Measurements from ENCODE around the gene PTCHD4. TPM values are rescaled to one million over a fixed set of nuclear protein-coding genes. Genes with fewer than 3 reads are reported as not detected.
"Not testable (repeated sequence)": the region's sequence is repeated elsewhere in the genome, so short reads cannot be mapped to it uniquely, and the experiment has no call there.

Gene PTCHD4
- total and polyA plus RNA-seq, 2 experiments from 2014 or later: 0.76 to 1.2 TPM

- H3K4me1 ChIP-seq (ENCODE audit: insufficient read depth): 0 out of 2 replicates have a peak, but pooled peaks cover 7% of the 10 kb centered on the region
- in situ Hi-C loops (cut with MboI): no loop called here
- H3K9me3 ChIP-seq (ENCODE audit: low read depth): no peaks in the 10 kb centered on the region
- H4K20me1 ChIP-seq (ENCODE audit: insufficient read depth): no peaks in the 10 kb centered on the region
- no peak overlapping the region for H3K4me3 ChIP-seq
- no peak overlapping the region for H3K4me2 ChIP-seq (ENCODE audit: unreplicated experiment)
- H3K9me2 ChIP-seq (ENCODE audit: insufficient read depth): no peaks in the 10 kb centered on the region
- H3K36me3 ChIP-seq (ENCODE audit: low read depth): no peaks in the 10 kb centered on the region
- 0 to 4% methylated on average over 2 of the region's 2 CpGs for WGBS, 2 experiments (ENCODE audit: low coverage in 1 of 2, low lambda C conversion rate in 2 of 2, missing lambda C conversion rate in 2 of 2)
- TF ChIP-seq EZH2 (IDR thresholded peaks at IDR 0.05; ENCODE audit: insufficient read depth, poor library complexity, severe bottlenecking) (no peak), EZH2phosphoT487 (IDR thresholded peaks at IDR 0.05; ENCODE audit: insufficient read depth, low read depth) (no peak)
- H3K27me3 ChIP-seq (replicated peaks; ENCODE audit: insufficient read depth): no peaks in the 10 kb centered on the region
- H3K79me2 ChIP-seq (ENCODE audit: insufficient read depth): no peaks in the 10 kb centered on the region
- DNase-seq: no peak
- no peaks in the 10 kb centered on the region for H3F3A ChIP-seq (ENCODE audit: insufficient read depth)
- no peak overlapping the region for H3K27ac ChIP-seq
- H3K9ac ChIP-seq: no peak overlapping the region
- no peak overlapping the region; the same call in 1 of the 2 replicates for H2AFZ ChIP-seq
These were observed 23.2 kb upstream of the PTCHD4 start for GRCh38 chr6:48134246-48134645.

DNA sequence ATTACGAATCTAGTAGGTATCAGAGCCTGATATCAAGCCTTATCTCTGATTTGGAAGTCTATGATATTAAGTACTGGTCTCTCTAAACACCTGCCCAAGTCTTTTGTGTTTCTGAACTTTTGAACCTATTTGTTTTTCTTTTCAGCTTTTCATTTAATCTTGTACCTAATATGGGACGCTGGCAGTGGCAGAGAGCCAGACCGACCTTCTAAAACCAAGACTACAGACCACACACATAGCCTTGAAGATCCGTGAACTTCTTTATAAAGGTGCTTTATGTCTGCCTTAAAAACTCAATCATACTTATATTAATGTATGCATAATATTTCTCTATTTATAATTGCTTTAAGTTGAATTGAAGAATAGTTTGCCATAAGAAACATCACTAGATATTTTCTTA lies 12.6 kb upstream of the PTCHD4 start:
- H3K9me3 ChIP-seq (ENCODE audit: low read depth): no peaks in the 10 kb centered on the region
- no peak overlapping the region for H2AFZ ChIP-seq
- H3K4me2 ChIP-seq (ENCODE audit: unreplicated experiment): no peak overlapping the region
- in situ Hi-C loops (cut with MboI): no loop called here
- no peak overlapping the region for H3K9ac ChIP-seq
- no peaks in the 10 kb centered on the region for H3K4me1 ChIP-seq (ENCODE audit: insufficient read depth)
- H3K27ac ChIP-seq: no peak overlapping the region
- DNase-seq: no peak
- no peak overlapping the region for H3K4me3 ChIP-seq
- no peaks in the 10 kb centered on the region for H3K9me2 ChIP-seq (ENCODE audit: insufficient read depth)
- no peaks in the 10 kb centered on the region for H3F3A ChIP-seq (ENCODE audit: insufficient read depth)
- H3K27me3 ChIP-seq (replicated peaks; ENCODE audit: insufficient read depth): 0 out of 2 replicates have a peak, but pooled peaks cover 3% of the 10 kb centered on the region
- 20 to 24% methylated on average over 4 of the region's 4 CpGs for WGBS, 2 experiments (ENCODE audit: low coverage in 1 of 2, low lambda C conversion rate in 2 of 2, missing lambda C conversion rate in 2 of 2)
- TF ChIP-seq EZH2 (IDR thresholded peaks at IDR 0.05; ENCODE audit: insufficient read depth, poor library complexity, severe bottlenecking) (no peak), EZH2phosphoT487 (IDR thresholded peaks at IDR 0.05; ENCODE audit: insufficient read depth, low read depth) (no peak)
- no peaks in the 10 kb centered on the region for H4K20me1 ChIP-seq (ENCODE audit: insufficient read depth)
- H3K36me3 ChIP-seq (ENCODE audit: low read depth): no peaks in the 10 kb centered on the region
- no peaks in the 10 kb centered on the region for H3K79me2 ChIP-seq (ENCODE audit: insufficient read depth)

DNA sequence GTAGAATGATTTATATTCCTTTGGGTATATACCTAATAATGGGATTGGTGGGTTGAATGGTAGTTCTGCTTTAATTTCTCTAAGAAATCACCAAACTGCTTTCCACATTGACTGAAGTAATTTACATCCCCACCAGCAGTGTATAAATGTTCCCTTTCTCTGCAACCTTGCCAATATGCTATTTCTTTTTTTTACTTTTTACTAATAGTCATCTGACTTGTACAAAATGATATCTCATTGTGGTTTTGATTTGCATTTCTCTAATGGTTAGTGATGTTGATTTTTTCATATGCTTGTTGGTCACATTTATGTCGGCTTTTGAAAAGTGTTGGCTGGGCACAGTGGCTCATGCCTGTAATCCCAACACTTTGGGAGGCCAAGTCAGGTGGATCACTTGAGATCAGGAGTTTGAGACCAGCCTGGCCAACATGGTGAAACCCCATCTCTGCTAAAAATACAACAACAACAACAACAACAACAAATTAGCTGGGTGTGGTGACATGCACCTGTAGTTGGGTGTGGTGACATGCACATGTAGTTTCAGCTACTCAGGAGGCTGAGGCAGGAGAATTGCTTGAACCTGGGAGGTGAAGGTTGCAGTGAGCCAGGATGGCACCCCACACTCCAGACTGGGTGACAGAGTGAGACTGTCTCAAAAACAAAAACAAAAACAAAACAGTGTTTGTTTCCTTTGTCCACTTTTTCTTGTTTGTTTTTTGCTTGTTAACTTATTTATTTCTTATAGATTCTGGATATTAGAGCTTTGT lies 11.2 kb upstream of the PTCHD4 start:
- H3K27me3 ChIP-seq (replicated peaks; ENCODE audit: insufficient read depth); H3K27ac ChIP-seq; H3K9me3 ChIP-seq (ENCODE audit: low read depth); H2AFZ ChIP-seq; H3K4me2 ChIP-seq (ENCODE audit: unreplicated experiment); DNase-seq; H3F3A ChIP-seq (ENCODE audit: insufficient read depth); H4K20me1 ChIP-seq (ENCODE audit: insufficient read depth); H3K9me2 ChIP-seq (ENCODE audit: insufficient read depth); H3K9ac ChIP-seq; H3K36me3 ChIP-seq (ENCODE audit: low read depth); H3K4me3 ChIP-seq; H3K4me1 ChIP-seq (ENCODE audit: insufficient read depth); in situ Hi-C loops (cut with MboI); H3K79me2 ChIP-seq (ENCODE audit: insufficient read depth): not testable (repeated sequence)
- WGBS, 2 experiments (ENCODE audit: low coverage in 1 of 2, low lambda C conversion rate in 2 of 2, missing lambda C conversion rate in 2 of 2): 10 to 14% methylated on average over 1 of the region's 1 CpG

- in situ Hi-C loops (cut with MboI): no loop called here
- no peaks in the 10 kb centered on the region for H3K27me3 ChIP-seq (replicated peaks; ENCODE audit: insufficient read depth)
- H2AFZ ChIP-seq: no peak overlapping the region
- 18 to 19% methylated on average over 3 of the region's 3 CpGs for WGBS, 2 experiments (ENCODE audit: low coverage in 1 of 2, low lambda C conversion rate in 2 of 2, missing lambda C conversion rate in 2 of 2)
- no peak overlapping the region for H3K4me3 ChIP-seq
- H3K79me2 ChIP-seq (ENCODE audit: insufficient read depth): no peaks in the 10 kb centered on the region
- H3K9me2 ChIP-seq (ENCODE audit: insufficient read depth): no peaks in the 10 kb centered on the region
- no peaks in the 10 kb centered on the region for H3K4me1 ChIP-seq (ENCODE audit: insufficient read depth)
- no peak overlapping the region for H3K27ac ChIP-seq
- TF ChIP-seq EZH2phosphoT487 (IDR thresholded peaks at IDR 0.05; ENCODE audit: insufficient read depth, low read depth) (no peak), EZH2 (IDR thresholded peaks at IDR 0.05; ENCODE audit: insufficient read depth, poor library complexity, severe bottlenecking) (no peak)
- no peak overlapping the region for H3K4me2 ChIP-seq (ENCODE audit: unreplicated experiment)
- DNase-seq: no peak
- no peaks in the 10 kb centered on the region for H3K36me3 ChIP-seq (ENCODE audit: low read depth)
- H4K20me1 ChIP-seq (ENCODE audit: insufficient read depth): no peaks in the 10 kb centered on the region
- no peaks in the 10 kb centered on the region for H3F3A ChIP-seq (ENCODE audit: insufficient read depth)
- no peak overlapping the region for H3K9ac ChIP-seq
- H3K9me3 ChIP-seq (ENCODE audit: low read depth): no peaks in the 10 kb centered on the region
These were observed 6.0 kb upstream of the PTCHD4 start for GRCh38 chr6:48116699-48117645.

Data from GM23248 (cell line).